HG03521 (cell line): ENCODE measurements around the gene H2BK1.

ENCODE experiments used
- ATAC-seq: cut with Tn5 transposase; IDR thresholded peaks from one replicate; pipeline ENCODE4 v1.9.1; 2021; ENCODE audit warnings: mild to moderate bottlenecking, moderate library complexity; ENCODE audit not compliant: unreplicated experiment

H2BK1 gene

GRCh38 chr7:151210087-151210854, at the start of gene H2BK1:
Gene H2BK1, minus strand, starts transcription at chr7:151210488. Its CDS starts 170 bp downstream, at chr7:151210318.
- no peak for ATAC-seq

- ATAC-seq, result no peak
Observed at GRCh38 chr7:151257990-151258389, 47.7 kb upstream of the H2BK1 start.

- ATAC-seq, result no peak
Observed at GRCh38 chr7:151256410-151257045, 46.2 kb upstream of the H2BK1 start.

- no peak for ATAC-seq
Observed at GRCh38 chr7:151255390-151255789, 45.1 kb upstream of the H2BK1 start.

- no peak for ATAC-seq
Observed at GRCh38 chr7:151254851-151255250, 44.6 kb upstream of the H2BK1 start.

- no peak for ATAC-seq
Observed at GRCh38 chr7:151254316-151254715, 44.0 kb upstream of the H2BK1 start.

GRCh38 chr7:151252961-151253711, 42.8 kb upstream of the H2BK1 start:
- no peak for ATAC-seq

- no peak for ATAC-seq
Observed at GRCh38 chr7:151252561-151252835, 42.2 kb upstream of the H2BK1 start.

- ATAC-seq, result no peak
Observed at GRCh38 chr7:151251689-151252560, 41.6 kb upstream of the H2BK1 start.

- ATAC-seq, result no peak
Observed at GRCh38 chr7:151251328-151251688, 41.0 kb upstream of the H2BK1 start.

- no peak for ATAC-seq
Observed at GRCh38 chr7:151250181-151251132, 40.2 kb upstream of the H2BK1 start.

GRCh38 chr7:151249732-151250072, 39.4 kb upstream of the H2BK1 start:
- no peak for ATAC-seq

- ATAC-seq, result no peak
Observed at GRCh38 chr7:151249034-151249731, 38.9 kb upstream of the H2BK1 start.

- no peak for ATAC-seq
Observed at GRCh38 chr7:151248346-151249033, 38.2 kb upstream of the H2BK1 start, which contains the start of gene SMARCD3. Gene SMARCD3, minus strand, starts transcription at chr7:151248694. Its CDS starts 132 bp downstream, at chr7:151248562.

- no peak for ATAC-seq
Observed at GRCh38 chr7:151247611-151248345, 37.5 kb upstream of the H2BK1 start.

- no peak for ATAC-seq
Observed at GRCh38 chr7:151246851-151247580, 36.7 kb upstream of the H2BK1 start.

GRCh38 chr7:151246102-151246850, 36.0 kb upstream of the H2BK1 start:
- ATAC-seq, result no peak
